ENCODE results near the gene CPLANE2.

- no peak for TF ChIP-seq CTCF (conservative IDR thresholded peaks at IDR 0.05)
- TF ChIP-seq EZH2 (IDR thresholded peaks at IDR 0.05; ENCODE audit: low read depth): no peak
Observed at GRCh38 chr1:16203550-16203949, 33.4 kb downstream of the CPLANE2 start.
